Mammary epithelial cell (primary cell): Measurements from ENCODE around the gene FPR1.

Experiments used
- EZH2 ChIP-seq: IDR thresholded peaks from 2 replicates; pipeline ENCODE4 v1.6.1; 2012; ENCODE audit warnings: low read length, inconsistent platforms, borderline replicate concordance
- TF ChIP-seq, protein P1 (sequence below), 2 donors: IDR thresholded peaks in 1 of 2; conservative IDR thresholded peaks in 1 of 2; 2 replicates each; pipeline ENCODE4 v1.5.1; 2011 to 2012; ENCODE audit warnings: inconsistent platforms in 2 of 2, low read length in 2 of 2, mild to moderate bottlenecking in 2 of 2, control low read depth in 1 of 2, low read depth in 1 of 2; ENCODE audit not compliant: insufficient read depth in 1 of 2; ENCODE audit errors: extremely low read depth in 1 of 2

DNA sequence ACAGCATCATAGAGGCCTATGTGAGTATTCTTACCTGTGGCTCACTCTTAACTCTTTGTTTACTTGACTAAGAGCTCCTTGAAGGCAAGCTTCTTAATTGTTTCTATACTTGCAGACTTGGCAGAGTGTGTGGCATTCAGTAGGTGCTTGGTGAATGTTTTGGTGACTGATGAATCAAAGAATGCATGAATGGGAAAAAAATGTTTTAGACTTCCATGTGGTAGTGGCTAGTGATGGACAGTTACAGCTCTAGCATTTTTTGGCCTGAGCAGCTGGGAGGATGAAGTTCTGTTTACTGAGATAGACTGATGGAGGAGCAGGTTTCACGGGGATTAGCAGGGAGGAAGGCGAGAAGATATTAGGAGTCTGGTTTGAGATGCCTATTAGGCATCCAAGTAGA, 41.5 kb downstream of the FPR1 start:
- TF ChIP-seq EZH2, result no peak
- TF ChIP-seq, protein P1, sequence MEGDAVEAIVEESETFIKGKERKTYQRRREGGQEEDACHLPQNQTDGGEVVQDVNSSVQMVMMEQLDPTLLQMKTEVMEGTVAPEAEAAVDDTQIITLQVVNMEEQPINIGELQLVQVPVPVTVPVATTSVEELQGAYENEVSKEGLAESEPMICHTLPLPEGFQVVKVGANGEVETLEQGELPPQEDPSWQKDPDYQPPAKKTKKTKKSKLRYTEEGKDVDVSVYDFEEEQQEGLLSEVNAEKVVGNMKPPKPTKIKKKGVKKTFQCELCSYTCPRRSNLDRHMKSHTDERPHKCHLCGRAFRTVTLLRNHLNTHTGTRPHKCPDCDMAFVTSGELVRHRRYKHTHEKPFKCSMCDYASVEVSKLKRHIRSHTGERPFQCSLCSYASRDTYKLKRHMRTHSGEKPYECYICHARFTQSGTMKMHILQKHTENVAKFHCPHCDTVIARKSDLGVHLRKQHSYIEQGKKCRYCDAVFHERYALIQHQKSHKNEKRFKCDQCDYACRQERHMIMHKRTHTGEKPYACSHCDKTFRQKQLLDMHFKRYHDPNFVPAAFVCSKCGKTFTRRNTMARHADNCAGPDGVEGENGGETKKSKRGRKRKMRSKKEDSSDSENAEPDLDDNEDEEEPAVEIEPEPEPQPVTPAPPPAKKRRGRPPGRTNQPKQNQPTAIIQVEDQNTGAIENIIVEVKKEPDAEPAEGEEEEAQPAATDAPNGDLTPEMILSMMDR (conservative IDR thresholded peaks at IDR 0.05 in 1 of 2, IDR thresholded peaks at IDR 0.05 in 1 of 2; ENCODE audit: extremely low read depth in 1 of 2, insufficient read depth in 1 of 2, low read depth in 1 of 2, low read length in 2 of 2), result no peak
